HCT116 (cell line): ENCODE data around the gene PLD5. TPM values are rescaled to one million over a fixed set of nuclear protein-coding genes. Genes with fewer than 3 reads are reported as not detected.

ENCODE experiments used
- ATAC-seq: fragments of 200-7000 bp; cut with Tn5 transposase; 2 replicates; pipeline ENCODE4 v1.9.1; 2020; ENCODE audit warnings: mild to moderate bottlenecking, moderate library complexity
- BruUV-seq: library from RNA; stranded (reverse); fragments of 400-500 nt; replicated peaks from 2 replicates; lab custom pipeline; 2021; lab: Mats Ljungman, UMichigan
- CTCF ChIA-PET: fragments of 300-600 bp; sonication (Branson Sonifier 250); formaldehyde crosslinking; loops from one replicate; lab custom pipeline; 2021; ENCODE audit warnings: antibody characterized with exemption; lab: Charles Lee
- POLR2A ChIA-PET: fragments of 300-600, 350-600 bp; sonication (Branson Sonifier 250); formaldehyde crosslinking; loops from one replicate; lab custom pipeline; 2021; ENCODE audit warnings: antibody characterized with exemption; lab: Charles Lee
- RAD21 ChIA-PET, 2 experiments: fragments of 300-600 bp; sonication (Branson Sonifier 250); formaldehyde crosslinking; loops; one replicate each; lab custom pipeline; 2023; ENCODE audit warnings: low total read pairs in 2 of 2; ENCODE audit not compliant: uncharacterized antibody in 2 of 2, unreplicated experiment in 2 of 2, low non-redundant PET in 1 of 2; lab: Charles Lee
- DNase-seq: peaks from one replicate; pipeline ENCODE4 v3.0.0-alpha.2; 2010; ENCODE audit warnings: low read depth, low spot score
- H2AFZ ChIP-seq: fragments of 200-600 bp; shearing (Covaris generic), sonication (generic); 2 replicates; pipeline ENCODE4 v1.6.1; 2017; ENCODE audit warnings: low read depth, mixed run types, mixed read lengths, antibody characterized with exemption, low read length; ENCODE audit not compliant: poor library complexity, severe bottlenecking
- H3K27ac ChIP-seq: 2 replicates; pipeline ENCODE4 v1.5.1; 2012; ENCODE audit warnings: low read depth, low read length
- H3K27me3 ChIP-seq: fragments of 200-600 bp; sonication (generic); 2 replicates; pipeline ENCODE4 v1.6.1; 2016; ENCODE audit warnings: mixed run types, low read length, mixed read lengths; ENCODE audit not compliant: insufficient read depth
- H3K36me3 ChIP-seq, 2 experiments: fragments of 200-500 bp in 1 of 2; fragments of 200-600 bp in 1 of 2; sonication (Bioruptor generic) in 1 of 2; sonication (generic) in 1 of 2; 2 replicates each; pipeline versions ENCODE4 v1.5.1 to v1.6.1; 2014 to 2016; ENCODE audit warnings: low read length in 2 of 2, inconsistent platforms in 1 of 2, mixed read lengths in 1 of 2, mixed run types in 1 of 2; ENCODE audit not compliant: insufficient read depth in 2 of 2, control insufficient read depth in 1 of 2
- H3K4me1 ChIP-seq, 2 experiments: fragments of 200-600 bp in 1 of 2; sonication (generic) in 1 of 2; 2 replicates each; pipeline versions ENCODE4 v1.5.1 to v1.6.1; 2012 to 2017; ENCODE audit warnings: low read length in 2 of 2, inconsistent platforms in 1 of 2, mild to moderate bottlenecking in 1 of 2, mixed read lengths in 1 of 2, mixed run types in 1 of 2, moderate library complexity in 1 of 2; ENCODE audit not compliant: insufficient read depth in 2 of 2, control insufficient read depth in 1 of 2
- H3K4me2 ChIP-seq: fragments of 200-600 bp; sonication (generic); 2 replicates; pipeline ENCODE4 v1.6.1; 2017; ENCODE audit warnings: mixed run types, low read length, mixed read lengths
- H3K4me3 ChIP-seq, 2 experiments: fragments of 200-600 bp in 1 of 2; sonication (generic) in 1 of 2; replicated peaks in 1 of 2; 2 replicates each; pipeline ENCODE4 v1.5.1; 2011 to 2016; ENCODE audit warnings: low read length in 2 of 2, control low read depth in 1 of 2, low read depth in 1 of 2, mild to moderate bottlenecking in 1 of 2, mixed read lengths in 1 of 2, mixed run types in 1 of 2
- H3K79me2 ChIP-seq: fragments of 200-600 bp; sonication (generic); 2 replicates; pipeline ENCODE4 v1.6.1; 2017; ENCODE audit warnings: mild to moderate bottlenecking, mixed run types, low read length, moderate library complexity, mixed read lengths; ENCODE audit not compliant: insufficient read depth
- H3K9ac ChIP-seq: fragments of 200-600 bp; sonication (generic); 2 replicates; pipeline ENCODE4 v1.6.1; 2016; ENCODE audit warnings: low read length, mixed read lengths
- H3K9me2 ChIP-seq: fragments of 200-600 bp; sonication (generic), shearing (Covaris generic); 2 replicates; pipeline ENCODE4 v1.6.1; 2017; ENCODE audit warnings: mixed run types, mild to moderate bottlenecking, moderate library complexity; ENCODE audit not compliant: insufficient read depth
- H3K9me3 ChIP-seq, 2 experiments: fragments of 200-500 bp in 1 of 2; fragments of 200-600 bp in 1 of 2; sonication (Bioruptor generic) in 1 of 2; sonication (generic) in 1 of 2; 2 replicates each; pipeline ENCODE4 v1.6.1; 2014 to 2017; ENCODE audit warnings: low read length in 2 of 2, mixed read lengths in 2 of 2, inconsistent platforms in 1 of 2, low read depth in 1 of 2, mild to moderate bottlenecking in 1 of 2, mixed run types in 1 of 2, moderate library complexity in 1 of 2; ENCODE audit not compliant: control insufficient read depth in 1 of 2, insufficient read depth in 1 of 2
- H4K20me1 ChIP-seq: fragments of 200-600 bp; sonication (generic), shearing (Covaris generic); 2 replicates; pipeline ENCODE4 v1.6.1; 2017; ENCODE audit warnings: mixed run types, mild to moderate bottlenecking, moderate library complexity; ENCODE audit not compliant: insufficient read depth
- CTCF ChIP-seq, 3 experiments: fragments of 200-600 bp in 1 of 3; sonication (generic) in 1 of 3; IDR thresholded peaks in 2 of 3; conservative IDR thresholded peaks in 1 of 3; 2 replicates each; pipeline ENCODE4 v1.5.1; 2012 to 2017; ENCODE audit warnings: low read depth in 2 of 3, low read length in 2 of 3, antibody characterized with exemption in 1 of 3, borderline replicate concordance in 1 of 3, control low read depth in 1 of 3, mild to moderate bottlenecking in 1 of 3, mixed read lengths in 1 of 3, mixed run types in 1 of 3, moderate library complexity in 1 of 3; ENCODE audit not compliant: insufficient read depth in 1 of 3
- FOSL1 ChIP-seq: IDR thresholded peaks from 2 replicates; pipeline ENCODE4 v1.6.1; 2012; ENCODE audit warnings: low read depth
- JUND ChIP-seq: IDR thresholded peaks from 2 replicates; pipeline ENCODE4 v1.6.1; 2012
- POLR2AphosphoS5 ChIP-seq: IDR thresholded peaks from 2 replicates; pipeline ENCODE4 v1.6.1; 2011; ENCODE audit warnings: mild to moderate bottlenecking, low read depth, low read length, moderate library complexity
- TCF7L2 ChIP-seq: IDR thresholded peaks from 2 replicates; pipeline ENCODE4 v1.7.0; 2011; ENCODE audit warnings: borderline replicate concordance, inconsistent platforms; ENCODE audit not compliant: insufficient read depth, insufficient read length; ENCODE audit errors: extremely low read depth
- intact Hi-C: fragments of 100-400 bp; cut with micrococcal nuclease; formaldehyde crosslinking; loops from 2 replicates; pipeline ENCODE4 v1.10.0; 2022
- total RNA-seq: library from RNA; stranded (reverse); gene quantifications from one replicate; pipeline ENCODE4 v1.2.1, GENCODE V29; 2021; ENCODE audit not compliant: unreplicated experiment

PLD5 gene
- total RNA-seq, 1 experiment from 2014 or later = not detected

- RAD21 ChIA-PET = no interaction called here
- DNase-seq = no peak
- intact Hi-C loops = no loop called here
- H3K36me3 ChIP-seq = no peaks in the 10 kb centered on the region
- no peaks in the 10 kb centered on the region for H3K79me2 ChIP-seq
- no peaks in the 10 kb centered on the region for H4K20me1 ChIP-seq
- no peak overlapping the region for H2AFZ ChIP-seq
- H3K4me3 ChIP-seq = no peak overlapping the region
- H3K9ac ChIP-seq = no peak overlapping the region
- POLR2A ChIA-PET = no interaction called here
- no TSS peak for BruUV-seq
- H3K4me2 ChIP-seq = no peak overlapping the region
- TF ChIP-seq JUND (no peak), CTCF (IDR thresholded peaks at IDR 0.05 in 2 of 3, conservative IDR thresholded peaks at IDR 0.05 in 1 of 3; ENCODE audit: borderline replicate concordance in 1 of 3, insufficient read depth in 1 of 3, low read depth in 2 of 3, low read length in 2 of 3) (no peak)
- no peaks in the 10 kb centered on the region for H3K4me1 ChIP-seq
- CTCF ChIA-PET = no interaction called here
- no peaks in the 10 kb centered on the region for H3K9me3 ChIP-seq
- H3K27ac ChIP-seq = no peak overlapping the region
- no peak for ATAC-seq
- no peaks in the 10 kb centered on the region for H3K9me2 ChIP-seq
- H3K27me3 ChIP-seq = peaks cover 51% of the 10 kb centered on the region; the same call in 1 of the 2 replicates
These were observed 443.1 kb downstream of the PLD5 start for GRCh38 chr1:242081446-242081845.

- H4K20me1 ChIP-seq = no peaks in the 10 kb centered on the region
- BruUV-seq = no TSS peak
- no peaks in the 10 kb centered on the region for H3K9me2 ChIP-seq
- H3K79me2 ChIP-seq = no peaks in the 10 kb centered on the region
- H3K4me2 ChIP-seq = no peak overlapping the region
- ATAC-seq = no peak
- no peak overlapping the region for H2AFZ ChIP-seq
- no peak overlapping the region for H3K9ac ChIP-seq
- no peak for DNase-seq
- intact Hi-C loops = no loop called here
- RAD21 ChIA-PET = no interaction called here
- POLR2A ChIA-PET = no interaction called here
- peaks cover 30% of the 10 kb centered on the region for H3K27me3 ChIP-seq
- H3K27ac ChIP-seq = no peak overlapping the region
- TF ChIP-seq TCF7L2 (no peak), FOSL1 (no peak), POLR2AphosphoS5 (no peak)
- no peaks in the 10 kb centered on the region for H3K4me1 ChIP-seq
- no peaks in the 10 kb centered on the region for H3K36me3 ChIP-seq
- CTCF ChIA-PET = no interaction called here
- no peaks in the 10 kb centered on the region for H3K9me3 ChIP-seq
- no peak overlapping the region for H3K4me3 ChIP-seq
These were observed 458.7 kb downstream of the PLD5 start for GRCh38 chr1:242065813-242066212.
